Measurements from ENCODE around the gene ETS2. TPM values are rescaled to one million over a fixed set of nuclear protein-coding genes. Genes with fewer than 3 reads are reported as not detected.

The ETS2 gene
- total RNA-seq, 1 donor from 2014 or later: 15.4 TPM

DNA sequence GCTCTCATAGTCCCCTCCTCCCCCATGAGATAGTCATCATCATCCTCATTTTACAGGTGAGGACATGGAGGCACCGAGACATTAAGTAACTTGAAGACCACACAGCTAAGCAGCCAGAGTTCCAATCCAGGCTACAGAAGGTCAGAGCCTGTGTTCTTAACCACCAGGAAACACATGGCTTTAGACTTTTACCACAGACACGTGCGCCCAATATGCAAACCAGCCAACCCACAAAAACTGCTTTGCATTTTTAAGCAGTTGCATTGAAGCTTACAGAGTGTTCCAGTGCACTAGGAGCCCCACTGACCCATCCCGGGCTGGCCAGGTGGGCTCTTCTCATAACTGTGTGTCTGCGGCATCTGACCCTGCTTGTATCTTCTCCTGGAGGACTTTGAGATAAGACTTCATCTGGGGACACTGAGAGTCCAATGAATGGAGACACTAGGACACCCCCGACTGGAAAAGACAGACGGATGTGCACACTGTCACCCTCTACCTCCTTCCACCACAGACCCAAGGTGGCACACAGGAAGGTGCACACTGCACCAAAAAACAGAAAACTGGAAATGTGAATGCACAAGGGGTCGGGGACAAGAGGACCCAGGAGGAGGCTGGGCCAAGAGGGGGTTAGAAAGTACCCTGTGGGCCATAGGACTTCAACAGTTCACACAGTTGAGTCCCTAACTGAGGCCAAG lies 56.4 kb downstream of the ETS2 start:
- Mint-ChIP-seq H3K9me3 (no peaks in the 10 kb centered on the region), H3K27ac (ENCODE audit: unreplicated experiment) (no peak overlapping the region), H3K4me3 (no peak overlapping the region), H3K27me3 (ENCODE audit: low read depth) (no peaks in the 10 kb centered on the region), H3K36me3 (ENCODE audit: low read depth) (no peaks in the 10 kb centered on the region), H3K4me1 (peaks cover 12% of the 10 kb centered on the region)
- DNase-seq (ENCODE audit: low read depth, low spot score): no peak
- TF ChIP-seq, protein P1, sequence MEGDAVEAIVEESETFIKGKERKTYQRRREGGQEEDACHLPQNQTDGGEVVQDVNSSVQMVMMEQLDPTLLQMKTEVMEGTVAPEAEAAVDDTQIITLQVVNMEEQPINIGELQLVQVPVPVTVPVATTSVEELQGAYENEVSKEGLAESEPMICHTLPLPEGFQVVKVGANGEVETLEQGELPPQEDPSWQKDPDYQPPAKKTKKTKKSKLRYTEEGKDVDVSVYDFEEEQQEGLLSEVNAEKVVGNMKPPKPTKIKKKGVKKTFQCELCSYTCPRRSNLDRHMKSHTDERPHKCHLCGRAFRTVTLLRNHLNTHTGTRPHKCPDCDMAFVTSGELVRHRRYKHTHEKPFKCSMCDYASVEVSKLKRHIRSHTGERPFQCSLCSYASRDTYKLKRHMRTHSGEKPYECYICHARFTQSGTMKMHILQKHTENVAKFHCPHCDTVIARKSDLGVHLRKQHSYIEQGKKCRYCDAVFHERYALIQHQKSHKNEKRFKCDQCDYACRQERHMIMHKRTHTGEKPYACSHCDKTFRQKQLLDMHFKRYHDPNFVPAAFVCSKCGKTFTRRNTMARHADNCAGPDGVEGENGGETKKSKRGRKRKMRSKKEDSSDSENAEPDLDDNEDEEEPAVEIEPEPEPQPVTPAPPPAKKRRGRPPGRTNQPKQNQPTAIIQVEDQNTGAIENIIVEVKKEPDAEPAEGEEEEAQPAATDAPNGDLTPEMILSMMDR (conservative IDR thresholded peaks at IDR 0.05): no peak

DNA sequence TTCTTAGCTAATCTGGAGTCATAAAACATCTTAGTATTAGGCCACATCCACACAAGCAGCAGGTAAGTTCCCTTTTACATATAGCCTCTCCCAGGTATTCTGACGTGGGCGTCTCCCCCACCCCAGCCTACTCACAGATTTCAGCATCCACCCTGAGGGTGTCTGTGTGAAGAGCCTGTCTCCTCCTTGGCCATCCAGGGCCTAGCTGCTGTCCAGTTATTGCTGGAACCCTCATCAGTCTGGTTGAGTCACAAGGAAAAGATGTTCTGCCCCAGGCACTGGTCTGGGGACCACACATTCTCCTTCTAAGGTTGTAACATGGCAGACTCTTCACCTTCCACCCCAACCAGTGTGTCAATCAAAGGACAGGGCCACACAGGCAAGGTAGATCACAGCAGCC lies 57.6 kb downstream of the ETS2 start:
- Mint-ChIP-seq H3K4me1 (peaks cover 12% of the 10 kb centered on the region), H3K36me3 (ENCODE audit: low read depth) (no peaks in the 10 kb centered on the region), H3K27ac (ENCODE audit: unreplicated experiment) (no peak overlapping the region), H3K4me3 (no peak overlapping the region), H3K9me3 (no peaks in the 10 kb centered on the region), H3K27me3 (ENCODE audit: low read depth) (no peaks in the 10 kb centered on the region)
- TF ChIP-seq, protein P1 (conservative IDR thresholded peaks at IDR 0.05): no peak
- DNase-seq (ENCODE audit: low read depth, low spot score): no peak

DNA sequence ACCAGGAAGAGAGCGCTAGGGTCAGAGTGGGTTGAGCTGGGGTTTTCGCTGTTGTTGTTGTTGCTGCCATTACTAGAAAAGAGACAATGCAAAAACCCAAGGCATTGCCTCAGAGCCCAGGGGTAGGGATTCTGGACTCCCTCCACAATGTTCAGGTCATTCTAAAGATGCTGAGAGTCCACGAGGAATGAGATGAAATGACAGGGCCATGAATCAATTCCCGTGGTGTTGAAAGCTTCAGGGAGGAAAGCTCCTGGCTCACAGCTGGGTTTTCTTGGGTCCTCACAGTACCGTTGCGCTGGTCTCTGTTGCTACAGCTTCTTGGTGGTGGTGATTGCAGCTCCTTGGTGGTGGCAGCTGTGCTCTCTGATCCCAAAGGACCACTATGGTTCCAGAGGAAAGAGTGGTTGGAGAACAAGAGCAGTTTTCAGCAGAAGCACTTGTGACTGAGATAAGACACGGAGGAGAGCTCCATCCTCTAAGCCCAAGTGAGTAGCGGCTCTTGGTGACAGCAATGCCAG lies 58.2 kb downstream of the ETS2 start:
- Mint-ChIP-seq H3K4me1 (peaks cover 12% of the 10 kb centered on the region), H3K27ac (ENCODE audit: unreplicated experiment) (no peak overlapping the region)

DNA sequence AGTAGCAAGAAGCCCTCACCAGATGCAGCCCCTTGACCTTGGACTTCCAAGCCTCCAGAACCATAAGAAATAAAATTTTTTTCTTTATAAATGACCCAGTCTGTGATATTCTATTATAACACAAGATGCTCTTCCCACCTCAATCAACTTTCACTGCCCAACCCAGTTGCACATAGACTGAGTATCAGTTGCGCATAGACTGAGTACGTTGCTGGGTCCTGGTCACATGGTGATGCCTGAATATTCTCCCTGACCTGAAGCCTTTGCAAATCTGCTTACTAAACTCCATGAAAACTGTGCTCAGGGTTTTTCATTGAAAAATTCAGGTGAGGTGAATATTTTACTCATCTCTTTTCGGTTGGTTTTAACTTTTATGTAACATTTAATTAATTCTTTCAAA lies 59.2 kb downstream of the ETS2 start:
- H3K9me3 Mint-ChIP-seq: no peaks in the 10 kb centered on the region
- no peaks in the 10 kb centered on the region for H3K27me3 Mint-ChIP-seq (ENCODE audit: low read depth)
- no peaks in the 10 kb centered on the region for H3K36me3 Mint-ChIP-seq (ENCODE audit: low read depth)
- H3K4me1 Mint-ChIP-seq: peaks cover 11% of the 10 kb centered on the region
- TF ChIP-seq, protein P1 (conservative IDR thresholded peaks at IDR 0.05): no peak
- H3K27ac Mint-ChIP-seq (ENCODE audit: unreplicated experiment): no peak overlapping the region
- no peak for DNase-seq (ENCODE audit: low read depth, low spot score)
- no peak overlapping the region for H3K4me3 Mint-ChIP-seq

More for the DNA sequence above, 58.2 kb downstream of the ETS2 start:
- H3K9me3 Mint-ChIP-seq: no peaks in the 10 kb centered on the region
- no peaks in the 10 kb centered on the region for H3K27me3 Mint-ChIP-seq (ENCODE audit: low read depth)
- no peaks in the 10 kb centered on the region for H3K36me3 Mint-ChIP-seq (ENCODE audit: low read depth)
- no peak for DNase-seq (ENCODE audit: low read depth, low spot score)
- TF ChIP-seq, protein P1 (conservative IDR thresholded peaks at IDR 0.05): no peak
- H3K4me3 Mint-ChIP-seq: no peak overlapping the region

DNA sequence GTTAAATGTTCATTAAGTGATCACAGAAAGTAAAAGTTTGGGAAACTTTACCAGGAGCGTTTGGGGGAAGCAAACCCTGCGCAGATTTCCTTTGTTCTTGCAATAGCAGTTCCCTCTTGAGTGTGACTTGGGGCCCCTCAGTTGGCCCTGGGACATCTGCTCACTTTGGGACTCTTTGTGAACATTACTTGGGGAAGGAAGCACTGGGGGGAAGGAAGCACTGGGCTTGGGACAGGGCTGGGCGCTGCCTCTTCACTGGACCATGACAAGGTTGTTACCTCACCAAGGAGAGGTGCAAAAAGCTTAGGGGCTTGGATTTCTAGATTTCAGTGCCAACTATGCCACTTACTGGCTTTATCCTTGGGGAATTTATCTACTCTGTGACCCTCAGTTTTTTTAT lies 63.5 kb downstream of the ETS2 start:
- H3K36me3 Mint-ChIP-seq (ENCODE audit: low read depth): no peaks in the 10 kb centered on the region
- H3K4me1 Mint-ChIP-seq: peaks cover 10% of the 10 kb centered on the region
- DNase-seq (ENCODE audit: low read depth, low spot score): no peak
- no peak overlapping the region for H3K4me3 Mint-ChIP-seq
- no peak overlapping the region for H3K27ac Mint-ChIP-seq (ENCODE audit: unreplicated experiment)
- TF ChIP-seq, protein P1 (conservative IDR thresholded peaks at IDR 0.05): no peak
- no peaks in the 10 kb centered on the region for H3K9me3 Mint-ChIP-seq
- no peaks in the 10 kb centered on the region for H3K27me3 Mint-ChIP-seq (ENCODE audit: low read depth)

Data from neural crest cell (in vitro differentiated cells).